Transverse colon (tissue), 4 donors: ENCODE measurements around the gene PIP5K1B.

Source experiments
- EP300 ChIP-seq: sonication (generic); formaldehyde crosslinking; IDR thresholded peaks from one replicate; pipeline ENCODE4 v1.6.1; 2017; ENCODE audit warnings: antibody characterized with exemption, low read depth
- POLR2A ChIP-seq: fragments of 450-650 bp; IDR thresholded peaks from one replicate; pipeline ENCODE4 v1.6.1; 2016; ENCODE audit warnings: antibody characterized with exemption, mild to moderate bottlenecking, moderate library complexity
- POLR2AphosphoS5 ChIP-seq, 3 donors: sonication (generic); formaldehyde crosslinking; IDR thresholded peaks; one replicate each; pipeline ENCODE4 v1.6.1; 2016; ENCODE audit warnings: antibody characterized with exemption in 3 of 3
- TF ChIP-seq, protein P1 (sequence below), 5 experiments: fragments of 200-600 bp in 3 of 5; fragments of 450-650 bp in 2 of 5; sonication (generic) in 3 of 5; IDR thresholded peaks; 1 replicate in 2 of 5; 2 replicates in 3 of 5; pipeline ENCODE4 v1.5.1; 2016 to 2017; ENCODE audit warnings: antibody characterized with exemption in 5 of 5, inconsistent platforms in 3 of 5, mild to moderate bottlenecking in 2 of 5, moderate library complexity in 1 of 5

DNA sequence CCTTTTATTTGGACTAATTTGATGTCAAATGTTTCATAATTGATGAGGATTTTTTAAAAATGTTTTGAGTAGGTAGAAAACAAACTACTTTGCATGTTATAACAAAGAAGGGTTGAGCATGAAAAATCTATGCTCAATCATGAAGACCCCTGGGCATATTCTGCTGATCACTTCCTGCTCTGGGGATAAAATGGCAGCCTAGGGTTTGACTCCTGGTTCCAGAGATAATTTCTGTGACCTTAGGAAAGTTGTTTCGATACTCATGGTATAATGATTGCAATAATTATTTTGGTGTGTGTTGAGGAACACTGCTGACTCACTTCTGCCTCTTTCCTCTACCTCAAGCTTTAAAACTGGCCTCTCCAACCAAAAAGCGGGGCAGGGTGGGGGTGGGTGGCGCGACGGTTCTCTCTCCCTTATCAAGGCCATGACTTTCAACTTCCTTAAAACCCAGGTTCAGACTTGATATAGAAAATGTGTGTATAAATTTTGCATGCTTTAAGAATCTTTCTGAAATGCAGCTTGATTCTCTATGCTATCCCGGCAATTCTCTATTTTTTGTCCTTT is 6.0 kb upstream of the PIP5K1B start:
- TF ChIP-seq, protein P1, sequence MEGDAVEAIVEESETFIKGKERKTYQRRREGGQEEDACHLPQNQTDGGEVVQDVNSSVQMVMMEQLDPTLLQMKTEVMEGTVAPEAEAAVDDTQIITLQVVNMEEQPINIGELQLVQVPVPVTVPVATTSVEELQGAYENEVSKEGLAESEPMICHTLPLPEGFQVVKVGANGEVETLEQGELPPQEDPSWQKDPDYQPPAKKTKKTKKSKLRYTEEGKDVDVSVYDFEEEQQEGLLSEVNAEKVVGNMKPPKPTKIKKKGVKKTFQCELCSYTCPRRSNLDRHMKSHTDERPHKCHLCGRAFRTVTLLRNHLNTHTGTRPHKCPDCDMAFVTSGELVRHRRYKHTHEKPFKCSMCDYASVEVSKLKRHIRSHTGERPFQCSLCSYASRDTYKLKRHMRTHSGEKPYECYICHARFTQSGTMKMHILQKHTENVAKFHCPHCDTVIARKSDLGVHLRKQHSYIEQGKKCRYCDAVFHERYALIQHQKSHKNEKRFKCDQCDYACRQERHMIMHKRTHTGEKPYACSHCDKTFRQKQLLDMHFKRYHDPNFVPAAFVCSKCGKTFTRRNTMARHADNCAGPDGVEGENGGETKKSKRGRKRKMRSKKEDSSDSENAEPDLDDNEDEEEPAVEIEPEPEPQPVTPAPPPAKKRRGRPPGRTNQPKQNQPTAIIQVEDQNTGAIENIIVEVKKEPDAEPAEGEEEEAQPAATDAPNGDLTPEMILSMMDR (IDR thresholded peaks at IDR 0.05) = no peak
- TF ChIP-seq EP300 (no peak), POLR2A (no peak), POLR2AphosphoS5 (IDR thresholded peaks at IDR 0.05) (no peak)
